Jurkat, Clone E6-1 (cell line): ENCODE data around the gene BAAT.

Experiments used
- DNase-seq: peaks from one replicate; pipeline ENCODE4 v3.0.0-alpha.2; 2011; ENCODE audit warnings: low read depth, low spot score
- H3K4me3 ChIP-seq: 2 replicates; pipeline ENCODE4 v1.5.1; 2011; ENCODE audit warnings: mild to moderate bottlenecking, low read length, control low read depth, moderate library complexity

BAAT gene

DNA sequence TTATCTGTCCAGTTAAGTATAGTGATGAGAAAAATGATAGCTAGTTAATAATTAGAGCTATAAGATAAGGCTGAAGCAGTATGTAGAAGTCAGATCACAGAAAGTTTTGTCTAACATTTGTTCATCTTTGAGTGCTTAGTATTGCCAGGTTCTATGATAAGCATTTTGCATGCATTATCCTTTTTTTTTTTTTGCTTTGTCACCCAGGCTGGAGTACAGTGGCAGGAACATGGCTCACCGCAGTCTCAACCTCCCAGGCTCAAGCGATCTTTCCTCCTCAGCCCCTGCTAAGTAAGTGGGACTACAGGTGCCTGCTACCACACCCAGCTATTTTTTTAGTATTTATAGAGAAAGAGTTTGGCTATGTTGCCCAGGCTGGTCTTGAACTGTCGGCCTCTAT is 17.5 kb downstream of the BAAT start:
- H3K4me3 ChIP-seq: no peak overlapping the region
- no peak for DNase-seq

DNA sequence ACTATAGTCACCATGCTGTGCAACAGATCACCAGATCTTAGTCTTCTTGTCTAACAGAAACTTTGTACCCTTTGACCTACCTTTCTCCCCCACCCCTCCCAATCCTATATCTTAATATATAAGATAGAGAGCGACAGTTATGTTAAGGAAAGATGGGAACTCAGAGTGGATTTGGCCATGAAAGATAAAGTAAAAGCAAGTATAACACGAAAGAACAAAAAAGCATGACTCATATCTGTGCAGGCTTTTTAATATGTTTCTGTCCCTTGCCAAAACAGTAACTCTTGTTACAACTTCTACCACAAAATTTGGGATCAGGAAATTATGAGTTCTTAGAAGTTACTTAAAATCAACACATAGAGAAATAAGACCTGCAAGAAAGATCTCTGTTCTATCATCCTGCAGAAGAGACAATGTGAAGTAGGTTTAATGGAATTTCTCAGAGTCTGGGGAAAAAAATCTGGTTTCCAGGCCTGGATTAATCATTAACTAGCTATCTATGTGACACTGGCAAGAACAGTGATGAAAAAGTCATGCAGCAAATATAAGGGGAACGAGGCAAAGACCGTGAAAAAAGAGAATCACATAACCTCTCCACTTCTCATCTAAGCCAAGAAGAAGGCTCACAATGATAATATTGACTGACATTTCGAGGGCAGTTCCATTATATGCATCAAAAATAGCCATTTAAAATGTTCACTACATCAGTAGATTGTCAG is 18.6 kb downstream of the BAAT start:
- DNase-seq: no peak
- no peak overlapping the region for H3K4me3 ChIP-seq

DNA sequence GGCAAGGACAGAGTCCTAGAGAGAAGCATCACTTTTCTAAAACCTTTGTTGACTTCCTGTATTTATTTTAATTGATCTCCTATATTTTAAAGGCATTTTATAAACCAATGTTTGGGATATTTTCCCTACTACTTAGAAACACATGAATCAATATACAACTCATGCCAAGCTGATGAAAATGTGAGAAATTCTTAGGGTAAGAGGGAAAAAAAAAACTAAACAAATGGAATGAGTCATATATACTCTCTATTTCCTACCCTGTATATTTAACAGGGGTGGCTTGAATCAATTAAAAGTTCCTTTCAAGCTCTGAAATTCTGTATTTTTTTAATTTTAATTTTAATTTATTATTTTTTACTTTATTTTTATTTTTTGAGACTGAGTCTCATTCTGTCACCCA is 19.6 kb downstream of the BAAT start:
- no peak overlapping the region for H3K4me3 ChIP-seq
- no peak for DNase-seq

DNA sequence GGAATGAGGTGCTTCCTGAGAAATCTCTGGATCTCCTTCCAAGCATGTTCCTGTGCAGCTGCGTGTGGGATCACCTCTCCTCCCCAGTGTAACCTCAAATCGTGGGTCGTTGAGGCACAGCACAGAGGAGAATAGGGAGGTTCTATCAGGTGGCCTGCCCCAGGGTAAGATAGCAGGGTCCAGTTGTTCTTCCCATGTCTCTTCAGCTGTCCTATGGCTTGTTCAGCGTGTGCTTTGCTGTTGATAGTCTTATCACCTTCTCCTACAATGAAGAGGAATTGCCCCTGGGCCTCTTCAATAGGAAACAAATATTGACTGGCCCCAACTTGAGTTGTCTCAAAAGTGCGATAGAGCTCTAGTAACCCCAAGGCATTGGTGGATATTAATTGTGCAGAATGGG is 22.4 kb downstream of the BAAT start:
- no peak overlapping the region for H3K4me3 ChIP-seq
- no peak for DNase-seq

DNA sequence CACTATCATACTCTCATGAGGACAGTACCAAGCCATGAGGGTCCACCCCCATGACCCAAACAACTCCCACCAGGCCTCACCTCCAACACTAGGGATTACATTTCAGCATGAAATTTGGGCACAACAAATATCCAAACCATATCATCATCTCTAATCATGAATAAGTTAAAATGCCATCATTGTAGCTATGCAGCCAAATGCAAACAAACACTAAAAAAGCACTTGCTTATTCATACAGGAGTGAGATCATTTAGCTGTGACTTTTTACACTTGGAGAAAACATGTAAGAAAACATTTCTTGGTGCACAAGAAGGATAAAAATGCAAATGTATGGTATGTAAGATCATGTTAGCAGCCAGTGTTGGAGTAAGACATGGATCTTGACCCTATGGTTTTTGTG is 24.2 kb downstream of the BAAT start:
- no peak for DNase-seq
- H3K4me3 ChIP-seq: no peak overlapping the region

DNA sequence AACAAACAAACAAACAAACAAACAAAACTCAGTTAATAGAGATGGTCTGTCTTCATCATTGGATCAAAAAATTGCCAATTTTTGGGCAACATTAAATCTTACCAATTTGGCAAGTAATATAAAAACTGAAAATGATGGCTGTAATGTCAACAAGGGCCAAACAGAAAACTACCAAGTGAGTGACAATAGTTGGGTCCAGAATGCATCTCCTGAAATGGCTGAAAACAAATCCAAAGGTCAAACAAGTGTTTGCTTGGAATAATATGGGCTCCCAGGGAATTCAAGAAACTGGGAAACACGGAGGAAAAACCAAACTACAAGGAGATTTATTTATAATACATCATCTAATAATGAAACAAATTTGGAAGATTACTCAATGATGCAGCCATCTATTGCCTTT is 25.1 kb downstream of the BAAT start:
- no peak for DNase-seq
- no peak overlapping the region for H3K4me3 ChIP-seq

DNA sequence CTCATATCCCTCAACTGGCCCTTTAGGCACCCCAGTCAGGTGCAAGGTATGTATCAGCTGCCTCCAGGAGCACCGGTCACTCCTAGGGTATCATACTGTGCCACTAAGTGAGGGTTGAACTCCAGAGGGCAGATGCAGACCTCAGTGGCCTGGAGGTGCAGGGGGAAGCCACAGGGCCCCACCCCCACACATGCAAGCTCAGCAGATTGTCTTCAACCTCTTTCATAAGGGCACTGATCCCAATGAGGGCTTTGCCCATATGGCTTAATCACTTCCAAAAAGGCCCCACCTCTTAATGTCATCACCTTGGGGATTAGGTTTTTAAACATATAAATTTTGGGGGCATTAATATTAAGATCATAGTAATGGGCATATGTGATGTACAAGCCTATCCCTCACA is 28.2 kb downstream of the BAAT start:
- DNase-seq: no peak
- no peak overlapping the region for H3K4me3 ChIP-seq

DNA sequence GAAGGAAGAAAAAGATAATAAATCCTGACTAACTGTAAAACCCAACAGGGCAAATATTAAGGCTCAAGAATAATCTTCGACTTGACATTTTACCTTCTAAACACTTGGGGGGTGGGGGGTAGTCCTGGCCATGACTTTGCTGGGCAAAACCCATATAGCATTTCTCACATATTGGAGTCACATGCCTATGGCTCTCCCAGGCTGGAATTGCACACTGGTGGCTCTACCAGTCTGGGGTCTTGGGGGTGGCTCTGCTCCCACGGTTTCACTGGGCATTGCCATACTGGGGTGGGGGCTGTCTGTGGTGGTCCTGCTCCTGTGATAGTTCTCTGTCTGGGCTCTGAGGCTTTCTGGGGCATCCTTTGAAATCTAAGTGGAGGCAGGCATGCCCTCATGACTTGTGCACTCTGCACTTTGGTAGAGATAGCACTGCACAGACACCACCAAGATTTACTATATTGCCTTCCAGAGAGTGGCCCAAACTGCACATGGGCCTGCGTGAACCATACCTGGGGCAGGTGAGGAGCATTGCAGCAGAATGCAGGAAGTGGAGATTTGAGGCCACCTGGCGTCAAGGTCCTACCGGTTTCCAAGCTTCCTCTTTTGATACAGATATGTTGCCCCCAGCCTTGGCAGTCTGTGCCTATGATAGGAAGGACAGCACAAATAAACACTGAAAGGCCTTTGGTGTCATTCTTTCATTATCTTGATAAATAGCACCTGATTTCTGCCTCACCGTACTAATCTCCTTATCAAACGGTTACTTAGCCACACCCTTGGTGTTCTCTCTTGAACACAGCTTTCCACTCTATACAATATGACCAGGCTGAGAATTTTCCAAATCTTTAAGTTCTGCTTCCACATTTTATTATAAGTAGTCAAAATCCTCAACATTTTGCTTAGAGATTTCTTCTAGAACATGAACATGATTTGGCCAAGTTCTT is 29.8 kb downstream of the BAAT start:
- DNase-seq: no peak
- H3K4me3 ChIP-seq: no peak overlapping the region

DNA sequence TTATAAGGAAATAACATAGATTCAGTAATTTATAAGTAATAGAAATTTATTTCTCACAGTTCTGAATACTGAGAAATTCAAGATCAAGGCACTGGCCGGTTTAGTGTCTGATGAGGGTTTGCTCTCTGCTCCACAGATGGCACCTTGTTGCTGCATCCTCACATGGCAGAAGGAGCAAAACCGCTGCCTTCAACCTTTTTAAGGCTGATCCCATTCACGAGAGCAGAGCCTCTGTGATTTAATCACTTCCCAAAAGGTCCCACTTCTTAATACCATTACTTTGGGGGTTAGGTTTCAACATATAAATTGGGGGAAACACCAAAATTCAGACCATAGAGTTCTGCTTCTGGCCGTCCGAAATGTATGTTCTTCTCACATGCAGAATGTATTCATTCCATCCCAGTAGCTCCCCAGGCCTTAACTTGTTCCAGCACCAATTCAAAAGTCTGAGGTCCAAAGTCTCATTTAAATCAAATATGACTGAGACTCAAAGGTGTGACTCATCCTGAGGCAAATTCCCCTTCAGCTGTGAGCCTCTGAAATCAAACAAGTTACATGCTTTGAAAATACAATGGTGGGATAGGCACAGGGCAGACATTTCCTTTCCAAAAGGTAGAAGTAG is 30.6 kb downstream of the BAAT start:
- no peak overlapping the region for H3K4me3 ChIP-seq
- no peak for DNase-seq

DNA sequence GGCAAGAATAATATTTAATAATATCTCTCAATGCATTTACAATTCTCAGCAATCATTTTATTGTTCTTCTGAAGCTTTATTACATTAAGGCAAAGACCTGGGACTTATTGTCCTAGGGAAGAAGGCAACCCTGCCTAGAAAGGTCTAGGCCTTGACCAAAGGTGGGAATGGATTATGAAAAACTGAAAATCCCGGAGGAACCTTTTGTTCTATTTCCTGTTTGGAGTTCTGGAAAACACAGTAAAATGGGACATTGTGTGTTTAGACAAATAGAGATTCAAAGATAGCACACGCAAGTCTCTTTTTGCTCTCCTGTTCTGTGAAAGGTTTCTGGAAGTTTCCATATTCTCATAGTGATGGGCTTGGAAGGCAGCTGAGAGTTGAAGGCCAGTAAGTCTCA is 31.1 kb downstream of the BAAT start:
- no peak overlapping the region for H3K4me3 ChIP-seq
- no peak for DNase-seq

DNA sequence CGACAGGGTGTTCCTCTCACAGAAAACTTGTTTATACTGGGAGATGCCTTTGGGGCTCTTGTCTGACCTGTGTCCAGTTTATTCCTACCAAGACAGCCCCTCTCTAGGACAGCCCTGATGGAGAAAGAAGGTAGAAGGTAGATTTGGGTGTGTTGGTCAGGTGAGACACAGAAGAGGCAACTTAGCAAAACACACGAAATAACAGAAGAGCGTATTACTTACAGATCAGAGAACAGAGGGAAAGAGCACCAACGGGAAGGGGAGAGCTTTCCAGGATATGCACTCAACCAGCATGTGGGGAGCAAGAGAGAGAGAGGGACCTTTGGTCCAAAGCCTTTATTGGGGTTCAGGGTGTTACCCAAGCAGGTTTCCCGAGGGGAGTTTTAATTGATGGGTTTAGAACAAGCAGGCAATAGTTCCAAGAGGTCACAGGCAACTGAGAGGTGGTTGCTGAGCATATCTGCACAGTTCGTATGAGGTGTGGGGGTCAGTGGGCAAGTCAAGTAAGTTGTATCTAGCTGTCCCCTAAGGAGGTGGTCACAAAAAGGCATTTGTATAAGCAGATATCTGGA is 31.8 kb downstream of the BAAT start:
- DNase-seq: no peak
- no peak overlapping the region for H3K4me3 ChIP-seq

DNA sequence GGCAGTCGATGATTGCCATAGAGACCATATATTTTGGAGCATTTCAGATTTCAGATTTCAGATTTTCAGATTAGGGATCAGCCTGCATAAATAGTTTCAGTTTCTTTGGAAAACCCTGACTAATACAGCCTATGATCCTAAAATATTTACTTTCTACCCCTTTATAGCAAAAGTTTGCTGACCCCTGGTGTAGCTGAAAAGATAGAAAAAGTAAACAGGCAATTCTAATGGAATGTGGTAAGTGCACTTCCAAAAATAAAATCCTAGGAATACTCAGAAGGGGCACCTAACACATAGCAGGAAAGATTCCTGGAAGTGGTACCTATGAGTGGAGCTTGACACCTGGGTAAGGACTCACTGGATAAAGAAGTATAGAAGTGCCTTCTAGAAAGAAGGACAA is 34.5 kb downstream of the BAAT start:
- DNase-seq: no peak
- no peak overlapping the region for H3K4me3 ChIP-seq

DNA sequence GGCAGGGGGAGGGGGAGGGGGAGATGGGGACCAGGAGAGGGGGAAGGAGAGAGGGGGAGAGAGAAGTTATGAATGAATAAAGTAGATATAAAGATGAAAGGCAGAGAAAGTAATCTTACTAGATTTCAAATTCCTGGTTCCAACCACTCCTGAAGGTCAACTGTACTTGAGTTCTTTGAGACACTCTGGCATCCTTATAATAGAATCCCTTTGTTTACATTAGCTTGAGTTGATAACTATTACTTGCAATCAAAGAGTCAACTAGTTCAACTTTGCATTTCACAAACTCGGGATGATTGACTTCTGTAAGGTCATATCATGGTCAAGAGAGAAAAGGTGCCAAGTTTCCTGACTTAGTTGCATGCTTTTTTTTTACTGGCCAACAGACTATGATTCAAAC is 42.2 kb downstream of the BAAT start:
- no peak for DNase-seq

DNA sequence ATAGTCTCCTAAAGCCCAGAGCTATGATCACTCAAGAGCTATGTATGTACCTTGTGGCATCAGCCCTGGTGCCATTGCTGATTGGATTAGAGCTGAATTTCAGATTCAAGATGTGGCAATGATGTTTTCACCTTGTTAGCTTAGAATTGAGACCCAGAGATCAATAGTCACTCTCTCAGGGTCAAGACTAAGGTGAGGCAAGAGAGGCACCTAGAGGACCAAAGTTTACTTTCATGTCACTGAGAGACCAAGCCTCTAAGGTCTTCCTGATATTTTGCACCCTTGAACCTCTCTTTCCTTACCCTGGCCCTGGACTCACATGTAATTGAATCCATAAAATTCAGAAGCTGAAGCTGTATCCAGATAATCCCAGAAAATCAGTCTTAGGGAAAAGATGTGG is 42.8 kb downstream of the BAAT start:
- DNase-seq: no peak
- H3K4me3 ChIP-seq: no peak overlapping the region

More for the DNA sequence above, 42.2 kb downstream of the BAAT start:
- no peak overlapping the region for H3K4me3 ChIP-seq

DNA sequence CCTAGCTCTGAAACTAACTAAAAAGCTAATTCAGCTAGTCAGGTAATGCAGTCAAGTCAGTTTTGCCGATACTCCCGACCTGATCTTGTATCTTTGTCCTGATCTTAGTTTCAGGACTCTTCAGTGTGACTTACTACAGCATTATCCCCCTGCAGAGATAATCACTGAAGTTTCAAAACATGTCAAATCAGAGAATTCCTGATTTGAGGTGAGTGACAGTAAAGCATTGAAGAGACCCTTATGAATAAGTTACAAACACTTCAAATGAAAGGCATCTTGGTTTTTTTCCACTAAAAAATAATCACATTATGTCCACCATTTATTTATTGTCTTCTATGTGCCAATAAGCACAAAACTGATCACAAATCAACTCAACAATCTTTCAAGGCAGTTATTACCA is 47.6 kb downstream of the BAAT start:
- no peak for DNase-seq
- no peak overlapping the region for H3K4me3 ChIP-seq

DNA sequence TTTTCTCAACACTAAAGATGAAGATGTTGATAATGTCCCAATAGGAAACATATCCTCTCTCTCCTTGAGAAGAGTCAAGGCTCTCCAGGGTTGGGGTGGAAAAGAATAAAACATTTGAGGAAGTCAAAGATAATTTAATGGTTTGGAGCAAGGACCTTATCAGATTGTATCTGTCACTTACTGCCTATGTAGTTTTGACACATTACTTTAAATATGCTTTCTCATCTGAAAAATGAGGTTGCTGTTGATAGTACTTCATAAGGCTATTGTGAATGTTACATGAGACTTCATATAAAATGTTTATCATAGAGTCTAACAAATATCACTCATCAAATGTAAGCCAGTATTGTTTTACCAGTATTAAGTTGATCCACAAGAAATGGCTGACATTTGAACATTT is 48.7 kb downstream of the BAAT start:
- H3K4me3 ChIP-seq: no peak overlapping the region
- no peak for DNase-seq

DNA sequence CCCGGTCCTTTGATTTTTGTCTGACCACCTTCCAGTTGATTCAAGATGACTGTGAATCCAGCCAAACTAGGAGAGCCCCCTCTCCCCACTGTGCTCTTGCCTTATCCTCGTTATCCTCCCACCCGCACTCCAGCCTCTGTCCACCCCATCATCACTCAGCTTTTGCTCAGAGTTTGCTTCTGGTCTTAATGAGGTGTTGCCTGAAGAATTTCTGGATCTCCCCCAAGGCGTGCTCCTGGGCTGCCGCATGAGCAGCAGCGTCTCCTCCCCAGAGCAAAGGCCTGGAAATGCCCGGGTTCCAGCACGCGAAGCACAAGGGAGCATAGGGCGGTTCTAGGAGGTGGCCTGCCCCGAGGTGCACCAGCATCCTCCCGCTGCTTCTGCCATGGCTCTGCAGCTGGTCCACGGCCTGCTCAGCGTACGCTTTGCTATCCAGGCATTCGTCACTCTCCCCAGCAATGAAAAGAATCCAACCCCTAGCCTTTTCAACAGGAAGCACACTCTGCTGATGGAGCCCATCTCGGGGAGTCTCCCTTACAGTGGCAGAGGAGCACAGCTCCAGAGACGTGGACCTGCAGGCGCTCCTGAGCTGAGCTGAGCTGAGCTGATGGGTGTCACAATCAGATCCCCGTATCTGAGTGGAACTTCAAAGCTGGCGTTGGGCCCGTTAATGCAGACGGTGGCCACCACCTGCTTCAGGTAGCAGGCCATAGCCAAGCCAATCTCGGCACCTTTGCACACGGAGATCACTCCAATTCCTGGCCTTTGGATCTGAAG is 50.7 kb downstream of the BAAT start:
- no peak overlapping the region for H3K4me3 ChIP-seq
- DNase-seq: no peak

DNA sequence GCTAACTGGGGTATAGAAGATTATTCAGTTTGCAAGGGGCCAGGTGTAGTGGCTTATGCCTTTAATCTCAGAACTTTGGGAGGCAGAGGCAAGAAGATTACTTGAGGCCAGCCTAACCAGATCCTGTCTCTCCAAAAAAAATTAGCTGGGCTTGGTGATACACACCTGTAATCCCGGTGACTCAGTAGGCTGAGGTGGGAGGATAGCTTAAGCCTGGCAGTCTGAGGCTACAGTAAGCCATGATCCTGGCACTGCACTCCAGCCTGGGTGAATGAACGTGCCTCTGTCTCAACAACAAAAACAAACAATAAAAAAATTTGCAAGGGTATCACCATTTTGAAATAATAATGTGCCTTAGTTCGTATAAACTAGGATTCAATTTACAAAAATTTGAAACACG is 51.3 kb downstream of the BAAT start:
- no peak for DNase-seq
- H3K4me3 ChIP-seq: no peak overlapping the region

DNA sequence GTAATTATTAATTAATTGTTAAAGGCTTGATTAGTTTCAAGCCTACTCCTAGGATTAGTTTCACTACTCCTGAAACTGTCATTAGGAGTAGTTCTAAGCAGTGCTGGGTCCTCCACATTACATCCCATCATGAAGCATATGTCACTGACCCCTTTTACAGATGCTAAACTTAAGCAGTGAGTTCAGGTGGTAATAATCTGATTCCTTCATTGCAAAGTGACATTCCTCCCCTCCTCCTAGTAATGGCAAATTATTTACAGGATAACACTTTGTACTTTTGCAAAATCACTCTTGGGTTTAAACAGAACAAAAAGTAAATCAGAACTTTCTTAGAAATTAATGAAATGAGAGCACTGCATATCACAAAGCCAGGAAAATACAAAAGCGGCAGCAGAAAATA is 52.4 kb downstream of the BAAT start:
- H3K4me3 ChIP-seq: no peak overlapping the region
- no peak for DNase-seq
